Thyroid gland (tissue), 4 donors: ENCODE results near the gene PPM1L.

ENCODE experiments used
- CTCF ChIP-seq, 6 experiments: fragments of 200-600 bp in 3 of 6; fragments of 450-650 bp in 3 of 6; sonication (generic) in 3 of 6; IDR thresholded peaks; one replicate each; pipeline ENCODE4 v1.5.1; 2016 to 2019; ENCODE audit warnings: antibody characterized with exemption in 6 of 6, mild to moderate bottlenecking in 2 of 6, inconsistent platforms in 1 of 6, moderate library complexity in 1 of 6
- POLR2A ChIP-seq, 2 donors: fragments of 450-650 bp; IDR thresholded peaks; one replicate each; pipeline ENCODE4 v1.6.1; 2017; ENCODE audit warnings: antibody characterized with exemption in 2 of 2, mild to moderate bottlenecking in 2 of 2, moderate library complexity in 1 of 2

GRCh38 chr3:160860346-160860745 lies 104.3 kb downstream of the PPM1L start:
- TF ChIP-seq CTCF (IDR thresholded peaks at IDR 0.05): no peak
- TF ChIP-seq POLR2A (IDR thresholded peaks at IDR 0.05): no peak
